Hematopoietic multipotent progenitor cell treated with erythropoietin and hydrocortisone succinate and interleukin-3 and kit ligand, for 15 days (in vitro differentiated cells): ENCODE results near the gene PAK1.

ENCODE experiments used
- DNase-seq: peaks from one replicate; pipeline ENCODE4 v3.0.0-alpha.2; 2015; ENCODE audit warnings: low spot score

The PAK1 gene

GRCh38 chr11:77472991-77473800 lies 698 bp downstream of the PAK1 start:
- peak; percentile 60 for DNase-seq

GRCh38 chr11:77471558-77472193 lies 2.2 kb downstream of the PAK1 start:
- peak; percentile 41 for DNase-seq

DNA sequence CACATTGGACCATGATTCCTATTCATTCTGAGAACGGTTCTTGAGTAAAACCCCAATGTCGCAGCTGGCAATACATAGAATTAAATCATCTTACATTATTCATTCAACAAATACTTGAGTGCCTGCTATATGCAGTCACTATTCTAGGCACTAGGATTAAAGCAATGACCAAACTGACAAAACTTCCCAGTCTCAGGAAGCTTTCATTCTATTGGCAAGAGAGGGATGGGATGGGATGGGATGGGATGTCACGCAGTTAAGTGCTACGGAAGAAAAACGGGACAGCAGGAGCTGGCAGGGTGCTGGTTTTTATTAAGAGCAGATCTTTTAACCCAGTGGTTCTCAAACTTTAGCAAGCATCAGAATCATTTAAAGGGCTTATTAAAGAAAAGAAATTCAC lies 2.9 kb downstream of the PAK1 start:
- no peak for DNase-seq

GRCh38 chr11:77470504-77470903 lies 3.4 kb downstream of the PAK1 start:
- no peak for DNase-seq

DNA sequence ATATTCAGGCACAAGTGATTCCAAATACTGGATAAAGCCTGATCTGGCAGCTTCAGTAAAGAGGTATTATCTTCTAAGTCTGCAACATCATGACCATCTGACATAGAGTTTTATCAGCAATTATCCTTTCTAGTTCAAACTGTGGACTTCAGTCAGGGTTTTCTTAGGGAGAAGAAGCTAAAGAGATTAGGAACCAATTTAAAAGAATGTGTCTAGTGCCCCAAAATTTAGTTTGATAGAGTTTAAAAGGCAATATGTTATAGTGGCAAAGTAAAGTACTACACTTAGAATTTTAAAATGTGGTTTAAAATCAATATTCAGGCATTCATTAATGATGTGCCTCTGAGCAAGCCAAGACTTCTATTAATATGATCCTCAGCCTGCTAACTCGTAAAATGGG lies 5.4 kb downstream of the PAK1 start:
- no peak for DNase-seq

DNA sequence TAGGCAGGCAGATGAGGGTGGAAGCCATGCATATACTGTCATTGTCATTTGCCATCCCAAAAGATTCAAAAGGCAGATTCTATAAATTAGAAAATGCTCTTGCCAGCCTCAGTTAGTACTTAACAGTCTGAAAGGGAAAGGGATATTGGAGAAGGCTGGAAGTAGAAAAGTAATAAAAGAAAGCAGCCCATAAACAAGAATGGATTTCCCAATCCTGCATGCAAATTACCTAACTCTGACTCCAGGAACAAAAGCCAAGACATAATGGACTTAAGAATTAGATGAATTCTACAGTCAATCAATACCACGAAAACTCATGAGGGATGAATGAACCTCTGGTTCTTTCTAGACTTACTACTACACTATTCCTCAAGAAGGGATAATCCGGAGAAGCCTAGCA lies 5.9 kb downstream of the PAK1 start:
- DNase-seq = no peak

- no peak for DNase-seq
These were observed 6.7 kb downstream of the PAK1 start for GRCh38 chr11:77467233-77467632.

- no peak for DNase-seq
These were observed 16.6 kb downstream of the PAK1 start for GRCh38 chr11:77457340-77457739.

DNA sequence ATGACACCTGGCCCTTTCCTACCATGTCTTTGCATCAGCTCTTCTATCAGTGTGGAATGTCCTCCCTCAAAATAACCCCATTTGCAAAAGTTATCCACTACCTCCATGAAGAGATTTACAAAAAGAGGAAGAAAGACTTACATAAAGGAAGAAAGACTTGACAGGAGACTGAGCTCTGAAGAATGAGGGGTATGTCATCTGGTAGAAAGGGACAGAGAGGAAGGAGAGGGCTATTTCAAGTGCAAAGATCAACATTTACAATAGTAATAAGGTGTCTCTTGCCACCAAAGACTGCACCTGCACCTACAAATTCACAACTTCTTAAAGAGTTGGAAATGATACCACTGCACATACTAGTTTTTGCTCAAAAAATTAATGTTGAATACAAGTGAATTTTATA lies 18.2 kb downstream of the PAK1 start:
- DNase-seq = no peak

GRCh38 chr11:77454867-77455655 lies 18.8 kb downstream of the PAK1 start:
- no peak for DNase-seq

GRCh38 chr11:77450227-77450626 lies 23.7 kb downstream of the PAK1 start:
- DNase-seq = no peak

GRCh38 chr11:77449784-77450183 lies 24.1 kb downstream of the PAK1 start:
- no peak for DNase-seq

GRCh38 chr11:77449060-77449521 lies 24.8 kb downstream of the PAK1 start:
- DNase-seq = no peak

GRCh38 chr11:77448269-77448668 lies 25.6 kb downstream of the PAK1 start:
- no peak for DNase-seq

- DNase-seq = no peak
These were observed 26.8 kb downstream of the PAK1 start for GRCh38 chr11:77446911-77447629.

GRCh38 chr11:77444261-77444660 lies 29.6 kb downstream of the PAK1 start:
- DNase-seq = no peak

DNA sequence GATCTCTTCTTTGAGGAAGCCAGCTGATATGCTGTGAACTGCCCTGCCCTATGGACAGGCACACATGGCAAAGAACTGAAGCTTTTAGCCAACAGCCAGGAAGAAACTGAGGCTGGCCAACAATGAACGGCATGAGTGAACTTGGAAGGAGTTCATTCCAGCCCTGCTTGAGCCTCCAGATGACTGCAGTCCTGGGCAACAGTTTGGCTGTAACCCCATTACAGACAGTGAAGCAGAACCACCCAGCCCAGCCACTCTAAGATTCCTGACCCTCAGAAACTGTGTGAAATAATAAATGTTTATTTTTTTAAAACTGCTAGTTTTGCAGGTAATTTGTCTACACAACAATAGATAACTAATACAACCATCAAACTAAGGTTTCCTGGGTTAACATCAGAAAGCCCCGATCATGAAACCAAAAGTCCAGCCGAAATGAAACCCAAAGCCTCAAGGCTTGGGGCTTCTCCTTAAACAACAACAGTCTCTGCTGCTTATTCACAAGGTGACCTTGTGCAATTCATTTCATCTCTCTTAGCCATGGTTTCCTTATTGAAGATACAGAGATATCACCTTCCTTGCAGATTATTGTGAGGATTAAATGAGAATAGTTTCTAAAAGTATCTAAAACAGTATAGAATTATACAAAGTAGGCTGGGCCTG lies 31.4 kb downstream of the PAK1 start:
- DNase-seq = no peak

GRCh38 chr11:77441426-77441825 lies 32.5 kb downstream of the PAK1 start:
- no peak for DNase-seq

DNA sequence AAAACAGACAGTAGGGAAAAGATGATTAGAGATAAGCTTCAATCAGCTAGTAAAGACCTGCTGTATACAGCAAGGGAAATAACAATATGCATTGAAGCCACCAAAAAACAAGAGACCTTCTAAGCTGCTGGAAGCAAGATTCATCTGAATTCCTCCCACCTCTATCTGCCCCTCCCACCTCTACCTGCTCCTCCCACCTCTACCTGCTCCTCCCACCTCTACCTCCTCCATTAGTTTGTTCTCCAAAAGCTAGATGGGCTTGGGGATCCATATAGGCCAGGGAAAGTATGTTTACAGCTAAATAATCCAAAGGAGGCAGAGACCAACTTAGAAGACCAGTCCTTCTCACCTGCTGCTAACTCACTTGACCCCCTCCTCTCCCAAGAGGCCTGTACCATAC lies 33.2 kb downstream of the PAK1 start:
- no peak for DNase-seq

DNA sequence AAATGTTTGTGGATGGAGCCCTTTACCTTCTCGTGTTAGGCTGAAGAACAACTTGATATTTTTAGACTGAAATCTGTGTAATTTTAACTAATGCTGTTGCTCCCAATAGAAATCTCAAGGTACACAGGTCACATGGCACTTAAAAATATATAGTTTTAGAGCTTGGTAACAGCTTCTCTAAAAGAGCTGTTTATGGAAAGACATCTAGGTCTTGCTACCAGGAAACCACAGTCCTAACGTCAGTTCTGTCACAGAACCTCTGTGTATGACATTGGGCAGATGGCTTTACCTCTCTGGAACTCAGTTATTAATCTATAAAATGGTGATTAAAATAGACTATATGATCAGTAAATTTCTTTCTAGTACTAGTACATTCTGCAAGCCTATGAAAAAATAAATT lies 35.4 kb downstream of the PAK1 start:
- no peak for DNase-seq

GRCh38 chr11:77436969-77437368 lies 36.9 kb downstream of the PAK1 start:
- no peak for DNase-seq

DNA sequence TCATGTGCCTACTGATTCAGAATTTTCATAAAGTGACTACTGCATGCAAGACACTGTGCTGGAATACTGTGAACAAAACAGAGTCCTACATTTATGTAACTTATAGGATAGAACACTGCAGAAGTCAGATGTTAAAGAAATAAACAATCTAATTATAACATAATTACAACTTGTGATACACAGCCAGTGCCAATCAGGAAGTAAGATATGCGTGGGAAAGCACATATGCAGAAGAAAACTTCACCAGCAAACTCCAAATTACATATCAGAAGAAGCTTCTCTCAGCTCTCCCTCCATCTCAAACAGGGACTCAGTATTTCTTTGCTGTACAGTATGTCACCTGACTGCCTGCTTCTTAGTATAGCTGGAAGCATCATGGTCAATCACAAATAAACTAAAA lies 37.4 kb downstream of the PAK1 start:
- no peak for DNase-seq
